OCI-LY7 (cell line): Measurements from ENCODE around the gene EDN3. TPM values are rescaled to one million over a fixed set of nuclear protein-coding genes. Genes with fewer than 3 reads are reported as not detected.
"Not testable (repeated sequence)": the region's sequence is repeated elsewhere in the genome, so short reads cannot be mapped to it uniquely, and the experiment has no call there.

ENCODE experiments used
- BruUV-seq: library from RNA; stranded (reverse); fragments of 400-500 nt; replicated peaks from 2 replicates; lab custom pipeline; 2021; lab: Mats Ljungman, UMichigan
- CTCF ChIA-PET: fragments of 300-600 bp; sonication (Branson Sonifier 250); formaldehyde crosslinking; loops from one replicate; lab custom pipeline; 2022; ENCODE audit warnings: antibody characterized with exemption; ENCODE audit not compliant: unreplicated experiment; lab: Charles Lee
- POLR2A ChIA-PET: fragments of 300-600 bp; sonication (Branson Sonifier 250); formaldehyde crosslinking; loops from one replicate; lab custom pipeline; 2022; ENCODE audit warnings: antibody characterized with exemption; lab: Charles Lee
- DNase-seq: peaks from one replicate; pipeline ENCODE4 v3.0.0-alpha.2; 2015; ENCODE audit warnings: low spot score
- H2AFZ ChIP-seq: fragments of 200-600 bp; sonication (generic), shearing (Covaris generic); 2 replicates; pipeline ENCODE4 v1.6.1; 2014; ENCODE audit warnings: mild to moderate bottlenecking, antibody characterized with exemption, low read length, moderate library complexity
- H3K27ac ChIP-seq: fragments of 200-600 bp; sonication (generic); 2 replicates; pipeline ENCODE4 v1.5.1; 2014; ENCODE audit warnings: mixed run types, low read depth, mild to moderate bottlenecking, moderate library complexity, low read length, inconsistent platforms; ENCODE audit not compliant: poor library complexity, severe bottlenecking
- H3K36me3 ChIP-seq: fragments of 200-600 bp; sonication (generic); 2 replicates; pipeline ENCODE4 v1.6.1; 2014; ENCODE audit warnings: mild to moderate bottlenecking, antibody characterized with exemption, low read length, moderate library complexity, mixed read lengths; ENCODE audit not compliant: insufficient read depth
- H3K4me1 ChIP-seq: fragments of 200-600 bp; sonication (generic); 2 replicates; pipeline ENCODE4 v1.5.1; 2014; ENCODE audit warnings: mild to moderate bottlenecking, low read length; ENCODE audit not compliant: insufficient read depth, poor library complexity, severe bottlenecking
- H3K4me2 ChIP-seq: fragments of 200-600 bp; sonication (generic); 2 replicates; pipeline ENCODE4 v1.6.1; 2014; ENCODE audit warnings: mild to moderate bottlenecking, low read length
- H3K4me3 ChIP-seq: fragments of 200-600 bp; sonication (generic); 2 replicates; pipeline ENCODE4 v1.5.1; 2014; ENCODE audit warnings: mild to moderate bottlenecking, low read depth, low read length; ENCODE audit not compliant: poor library complexity, severe bottlenecking
- H3K79me2 ChIP-seq: fragments of 200-600 bp; sonication (generic); 2 replicates; pipeline ENCODE4 v1.6.1; 2016; ENCODE audit warnings: low read depth, mild to moderate bottlenecking, low read length, moderate library complexity, mixed read lengths; ENCODE audit not compliant: insufficient read depth
- H3K9me2 ChIP-seq: fragments of 200-600 bp; sonication (generic); 2 replicates; pipeline ENCODE4 v1.6.1; 2016; ENCODE audit warnings: mild to moderate bottlenecking, low read length, mixed read lengths; ENCODE audit not compliant: insufficient read depth
- H3K9me3 ChIP-seq: fragments of 200-600 bp; sonication (generic); 2 replicates; pipeline ENCODE4 v1.6.1; 2014; ENCODE audit warnings: mild to moderate bottlenecking, mixed run types, low read length, mixed read lengths
- H4K20me1 ChIP-seq: fragments of 200-600 bp; sonication (generic); 2 replicates; pipeline ENCODE4 v1.6.1; 2014; ENCODE audit warnings: mild to moderate bottlenecking, antibody characterized with exemption, low read length, moderate library complexity, mixed read lengths; ENCODE audit not compliant: insufficient read depth
- CTCF ChIP-seq: fragments of 200-600 bp; sonication (generic); conservative IDR thresholded peaks from 2 replicates; pipeline ENCODE4 v1.5.1; 2014; ENCODE audit warnings: mild to moderate bottlenecking, antibody characterized with exemption, low read length, moderate library complexity, mixed read lengths
- EZH2phosphoT487 ChIP-seq: fragments of 200-600 bp; sonication (generic); IDR thresholded peaks from 2 replicates; pipeline ENCODE4 v1.6.1; 2018; ENCODE audit warnings: low read depth, borderline replicate concordance, mild to moderate bottlenecking, mixed run types, antibody characterized with exemption, low read length, moderate library complexity, mixed read lengths
- intact Hi-C: fragments of 100-400 bp; cut with micrococcal nuclease; formaldehyde crosslinking; loops from one replicate; pipeline ENCODE4 v1.10.0; 2022; ENCODE audit not compliant: unreplicated experiment
- total RNA-seq, 2 experiments: library from RNA; depleted of rRNA in 1 of 2; stranded (reverse); fragments of >200 nt in 1 of 2; shearing (Covaris generic) in 1 of 2; gene quantifications; 2 replicates each; pipeline ENCODE4 v1.2.3, GENCODE V29; 2014 to 2022

Gene EDN3
- total RNA-seq, 2 experiments from 2014 or later, result not detected

- Histone ChIP-seq H3K79me2 (no peaks in the 10 kb centered on the region), H3K9me3 (no peaks in the 10 kb centered on the region), H3K4me1 (no peaks in the 10 kb centered on the region), H3K4me3 (no peak overlapping the region), H2AFZ (no peak overlapping the region), H4K20me1 (no peaks in the 10 kb centered on the region), H3K4me2 (no peak overlapping the region), H3K36me3 (no peaks in the 10 kb centered on the region), H3K9me2 (no peaks in the 10 kb centered on the region), H3K27ac (no peak overlapping the region)
- TF ChIP-seq CTCF, result no peak
- TF ChIP-seq EZH2phosphoT487, result no peak
- intact Hi-C loops, result no loop called here
- ChIA-PET CTCF (no interaction called here), POLR2A (no interaction called here)
- BruUV-seq, result no TSS peak
- no peak for DNase-seq
These were observed 39.9 kb downstream of the EDN3 start for GRCh38 chr20:59340201-59340885.

GRCh38 chr20:59341285-59342022, 41.0 kb downstream of the EDN3 start:
- H3K27ac ChIP-seq, H3K4me3 ChIP-seq, H3K9me3 ChIP-seq, intact Hi-C loops, DNase-seq, H3K4me2 ChIP-seq, CTCF ChIA-PET, H3K36me3 ChIP-seq, H3K4me1 ChIP-seq, H4K20me1 ChIP-seq, BruUV-seq, POLR2A ChIA-PET, H2AFZ ChIP-seq, H3K9me2 ChIP-seq, H3K79me2 ChIP-seq: not testable (repeated sequence)

GRCh38 chr20:59342023-59342957, 41.9 kb downstream of the EDN3 start:
- Histone ChIP-seq H4K20me1 (no peaks in the 10 kb centered on the region), H3K4me1 (no peaks in the 10 kb centered on the region), H3K36me3 (no peaks in the 10 kb centered on the region), H3K27ac (no peak overlapping the region), H3K4me3 (no peak overlapping the region), H3K9me2 (no peaks in the 10 kb centered on the region), H3K4me2 (no peak overlapping the region), H3K79me2 (no peaks in the 10 kb centered on the region), H3K9me3 (no peaks in the 10 kb centered on the region), H2AFZ (no peak overlapping the region)
- POLR2A ChIA-PET, result no interaction called here
- no TSS peak for BruUV-seq
- TF ChIP-seq CTCF (no peak), EZH2phosphoT487 (no peak)
- CTCF ChIA-PET, result interaction anchor here (0.6 kb wide), 1 partner anchor 9 kb away, joined by 3 read pairs; no protein-coding TSS in a partner anchor
- intact Hi-C loops, result no loop called here
- no peak for DNase-seq
